BJ (cell line): ENCODE measurements around the gene OSTM1. TPM values are rescaled to one million over a fixed set of nuclear protein-coding genes. Genes with fewer than 3 reads are reported as not detected.
"Not testable (repeated sequence)": the region's sequence is repeated elsewhere in the genome, so short reads cannot be mapped to it uniquely, and the experiment has no call there.

Experiments
- CTCF ChIA-PET: fragments of 350-600 bp; formaldehyde crosslinking; extraction: SDS; loops from one replicate; lab custom pipeline; 2021; ENCODE audit warnings: antibody characterized with exemption, inconsistent platforms; lab: Yijun Ruan, JAX
- POLR2A ChIA-PET: fragments of 300-600 bp; sonication (Branson Sonifier 250); formaldehyde crosslinking; extraction: SDS; loops from one replicate; lab custom pipeline; 2021; ENCODE audit warnings: antibody characterized with exemption; lab: Charles Lee
- DNase-seq: peaks from one replicate; pipeline ENCODE4 v3.0.0-alpha.2; 2011; ENCODE audit warnings: low read depth
- H3K27me3 ChIP-seq: 2 replicates; pipeline ENCODE4 v1.6.0; 2011; ENCODE audit warnings: low read length; ENCODE audit not compliant: control insufficient read depth, insufficient read depth
- H3K36me3 ChIP-seq: 2 replicates; pipeline ENCODE4 v1.5.1; 2011; ENCODE audit warnings: low read length; ENCODE audit not compliant: control insufficient read depth, insufficient read depth
- H3K4me3 ChIP-seq: 2 replicates; pipeline ENCODE4 v1.5.1; 2011; ENCODE audit warnings: low read depth, mild to moderate bottlenecking, control low read depth, low read length
- polyA plus RNA-seq: library from polyadenylated mRNA; depleted of rRNA; stranded (reverse); fragments of >200 nt; gene quantifications from 2 replicates; pipeline ENCODE4 v1.2.3, GENCODE V29; 2011
- TF ChIP-seq, protein P1 (sequence below): IDR thresholded peaks from 2 replicates; pipeline ENCODE4 v1.5.1; 2011; ENCODE audit warnings: low read depth, mild to moderate bottlenecking, control low read depth, inconsistent platforms, low read length, moderate library complexity; ENCODE audit not compliant: insufficient read depth

Gene OSTM1
- polyA plus RNA-seq, 1 experiment = 20.1 TPM

DNA sequence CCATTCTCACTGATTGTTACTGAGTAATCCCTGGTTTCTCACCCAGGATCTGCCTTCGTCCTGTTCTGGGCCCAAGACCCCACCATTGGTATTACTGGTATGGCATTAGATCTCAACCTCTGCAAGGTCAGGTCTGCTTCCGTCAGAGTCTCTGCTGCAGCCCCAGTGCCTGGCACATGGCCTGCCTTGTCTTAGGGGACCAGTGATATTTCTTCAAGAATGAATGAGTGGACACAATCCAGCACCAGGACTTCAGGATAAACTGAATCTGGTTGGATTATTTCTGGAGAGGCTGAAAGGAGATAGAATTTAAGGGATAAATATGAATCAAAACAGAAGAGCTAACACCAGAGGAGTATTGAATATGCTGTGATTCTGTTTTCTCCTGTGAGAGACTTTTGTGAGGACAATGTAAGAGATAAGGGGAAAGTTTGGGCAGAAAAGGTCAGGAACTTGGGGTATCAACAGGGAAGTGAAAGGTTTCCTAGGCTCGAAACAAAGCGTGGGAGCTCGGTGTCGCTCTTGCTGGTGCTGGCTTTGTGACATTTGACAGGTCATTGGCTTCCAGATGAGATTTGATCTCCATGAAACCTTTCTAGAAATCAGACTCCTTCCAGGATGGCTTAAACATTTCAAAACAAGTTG is 53.9 kb downstream of the OSTM1 start:
- POLR2A ChIA-PET = no interaction called here
- TF ChIP-seq, protein P1, sequence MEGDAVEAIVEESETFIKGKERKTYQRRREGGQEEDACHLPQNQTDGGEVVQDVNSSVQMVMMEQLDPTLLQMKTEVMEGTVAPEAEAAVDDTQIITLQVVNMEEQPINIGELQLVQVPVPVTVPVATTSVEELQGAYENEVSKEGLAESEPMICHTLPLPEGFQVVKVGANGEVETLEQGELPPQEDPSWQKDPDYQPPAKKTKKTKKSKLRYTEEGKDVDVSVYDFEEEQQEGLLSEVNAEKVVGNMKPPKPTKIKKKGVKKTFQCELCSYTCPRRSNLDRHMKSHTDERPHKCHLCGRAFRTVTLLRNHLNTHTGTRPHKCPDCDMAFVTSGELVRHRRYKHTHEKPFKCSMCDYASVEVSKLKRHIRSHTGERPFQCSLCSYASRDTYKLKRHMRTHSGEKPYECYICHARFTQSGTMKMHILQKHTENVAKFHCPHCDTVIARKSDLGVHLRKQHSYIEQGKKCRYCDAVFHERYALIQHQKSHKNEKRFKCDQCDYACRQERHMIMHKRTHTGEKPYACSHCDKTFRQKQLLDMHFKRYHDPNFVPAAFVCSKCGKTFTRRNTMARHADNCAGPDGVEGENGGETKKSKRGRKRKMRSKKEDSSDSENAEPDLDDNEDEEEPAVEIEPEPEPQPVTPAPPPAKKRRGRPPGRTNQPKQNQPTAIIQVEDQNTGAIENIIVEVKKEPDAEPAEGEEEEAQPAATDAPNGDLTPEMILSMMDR = no peak
- CTCF ChIA-PET = no interaction called here
- no peak for DNase-seq
- Histone ChIP-seq H3K4me3 (no peak overlapping the region), H3K36me3 (no peaks in the 10 kb centered on the region), H3K27me3 (no peaks in the 10 kb centered on the region)

DNA sequence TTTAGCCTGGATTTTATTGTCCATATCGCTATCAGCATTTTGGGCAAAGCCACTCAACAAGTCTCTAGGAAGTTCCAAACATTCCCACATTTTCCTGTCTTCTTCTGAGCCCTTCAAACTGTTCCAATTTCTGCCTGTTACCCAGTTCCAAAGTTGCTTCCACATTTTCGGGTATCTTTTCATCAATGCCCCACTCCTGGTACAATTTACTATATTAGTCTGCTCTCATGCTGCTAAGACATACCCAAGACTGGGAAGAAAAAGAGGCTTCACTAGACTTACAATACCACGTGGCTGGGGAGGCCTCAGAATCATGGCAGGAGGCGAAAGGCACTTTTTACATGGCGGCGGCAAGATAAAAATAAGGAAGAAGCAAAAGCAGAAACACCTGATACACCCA is 58.3 kb downstream of the OSTM1 start:
- CTCF ChIA-PET, DNase-seq, H3K36me3 ChIP-seq, H3K4me3 ChIP-seq, POLR2A ChIA-PET, H3K27me3 ChIP-seq: not testable (repeated sequence)

DNA sequence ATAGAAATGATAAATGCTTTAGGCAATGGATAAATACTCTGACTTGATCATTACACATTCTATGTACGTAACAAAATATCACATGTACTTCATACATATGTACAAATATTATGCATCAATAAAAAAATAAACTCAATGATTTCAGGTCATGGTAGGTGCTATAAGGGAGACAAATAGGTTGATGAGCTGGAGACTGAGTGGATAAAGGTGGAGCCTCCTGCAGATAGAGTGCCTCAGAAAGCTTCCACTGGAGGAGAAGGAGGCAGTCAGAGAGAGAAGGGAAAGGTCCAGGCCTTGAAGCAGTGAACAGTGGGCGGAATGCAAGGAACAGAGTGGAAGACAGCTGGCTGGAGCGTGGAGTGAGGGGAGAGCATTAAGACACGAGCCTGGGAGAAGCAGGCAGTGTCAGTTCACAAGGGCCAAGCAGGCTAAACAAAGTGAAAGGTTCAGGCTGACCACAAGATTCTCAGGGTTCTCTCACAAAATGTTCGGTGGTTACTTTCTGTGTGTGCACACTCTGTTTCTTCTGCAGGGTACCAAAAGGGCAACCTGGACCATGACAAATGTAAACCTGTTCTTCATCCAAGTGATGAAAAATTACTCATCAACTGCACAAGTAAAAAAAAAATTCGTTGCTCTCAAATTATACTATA is 60.6 kb downstream of the OSTM1 start:
- TF ChIP-seq, protein P1 = no peak
- POLR2A ChIA-PET = no interaction called here
- H3K4me3 ChIP-seq = no peak overlapping the region
- H3K27me3 ChIP-seq = no peaks in the 10 kb centered on the region
- no peaks in the 10 kb centered on the region for H3K36me3 ChIP-seq
- DNase-seq = no peak
- CTCF ChIA-PET = interaction anchor here (0.8 to 1.2 kb wide), 2 partner anchors 27 to 35 kb away, joined by 3 to 4 read pairs; no protein-coding TSS in a partner anchor

DNA sequence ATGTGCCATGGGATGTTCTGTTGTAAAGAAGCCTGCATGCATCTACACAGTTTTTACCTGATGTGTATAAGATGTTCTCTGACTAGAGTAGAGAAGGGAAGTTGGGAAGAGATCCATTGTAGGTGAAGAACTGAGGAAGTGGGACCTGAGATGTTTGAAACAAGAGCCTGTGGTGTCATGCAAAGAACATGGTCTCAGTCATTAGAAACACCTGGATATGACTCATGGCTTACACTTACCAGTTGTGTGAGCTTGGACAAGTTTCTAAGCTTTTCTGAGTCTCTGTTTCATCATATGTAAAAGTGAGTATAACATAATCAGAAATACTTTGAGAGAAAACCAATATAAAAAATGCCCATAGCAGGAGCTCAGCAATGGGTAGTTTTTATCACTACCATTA is 64.6 kb downstream of the OSTM1 start:
- Histone ChIP-seq H3K27me3 (no peaks in the 10 kb centered on the region), H3K4me3 (no peak overlapping the region), H3K36me3 (no peaks in the 10 kb centered on the region)
- no peak for DNase-seq
- ChIA-PET CTCF (no interaction called here), POLR2A (no interaction called here)
- TF ChIP-seq, protein P1 = no peak

DNA sequence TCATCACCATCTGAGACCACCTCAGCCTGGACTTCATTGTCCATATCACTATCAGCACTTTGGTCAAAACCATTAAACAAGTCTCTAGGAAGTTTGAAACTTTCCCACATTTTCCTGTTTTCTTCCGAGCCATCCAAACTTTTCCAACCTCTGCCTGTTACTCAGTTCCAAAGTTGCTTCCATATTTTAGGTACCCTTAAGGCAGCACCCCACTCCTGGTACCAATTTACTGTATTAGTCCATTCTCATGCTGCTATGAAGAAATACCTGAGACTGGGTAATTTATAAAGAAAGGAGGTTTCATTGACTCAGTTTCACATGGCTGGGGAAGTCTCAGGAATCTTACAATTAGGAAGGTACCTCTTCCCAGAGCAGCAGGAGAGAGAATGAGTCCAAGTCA is 65.3 kb downstream of the OSTM1 start:
- H3K27me3 ChIP-seq, DNase-seq, POLR2A ChIA-PET, CTCF ChIA-PET, H3K4me3 ChIP-seq, H3K36me3 ChIP-seq: not testable (repeated sequence)

DNA sequence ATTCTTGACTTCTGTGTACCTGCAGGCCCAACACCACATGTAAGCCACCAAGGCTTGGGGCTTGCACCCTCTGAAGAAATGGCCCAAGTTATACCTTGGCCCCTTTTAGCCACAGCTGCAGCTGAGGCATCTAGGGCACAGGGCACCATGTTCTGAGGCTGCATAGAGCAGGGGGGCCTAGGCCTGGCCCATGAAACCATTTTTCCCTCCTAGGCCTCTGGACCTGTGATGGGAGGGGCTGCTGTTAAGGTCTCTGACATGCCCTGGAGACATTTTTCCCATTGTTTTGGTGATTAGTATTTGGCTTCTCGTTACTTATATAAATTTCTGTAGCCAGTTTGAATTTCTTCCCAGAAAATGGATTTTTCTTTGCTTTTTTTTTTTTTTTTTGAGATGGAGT is 66.2 kb downstream of the OSTM1 start:
- DNase-seq = no peak
- ChIA-PET POLR2A (no interaction called here), CTCF (no interaction called here)
- Histone ChIP-seq H3K4me3 (no peak overlapping the region), H3K36me3 (no peaks in the 10 kb centered on the region), H3K27me3 (no peaks in the 10 kb centered on the region)
- TF ChIP-seq, protein P1 = no peak
